Measurements from ENCODE around the gene ECM2.

The ECM2 gene

GRCh38 chr9:92486371-92486770, 49.4 kb downstream of the ECM2 start:
- TF ChIP-seq SIN3A (IDR thresholded peaks at IDR 0.05; ENCODE audit: borderline replicate concordance, insufficient read depth, low read length) (no peak), TAF1 (IDR thresholded peaks at IDR 0.05; ENCODE audit: borderline replicate concordance, insufficient read depth, low read length) (no peak), POLR2AphosphoS5 (IDR thresholded peaks at IDR 0.05; ENCODE audit: low read depth, low read length) (no peak), FOXP2 (optimal IDR thresholded peaks at IDR 0.05; ENCODE audit: borderline replicate concordance, extremely low read depth, extremely low read length, insufficient read depth) (no peak), REST (IDR thresholded peaks at IDR 0.05; ENCODE audit: insufficient read depth in 1 of 2, low read depth in 2 of 2, low read length in 2 of 2) (no peak)

GRCh38 chr9:92484563-92484962, 51.2 kb downstream of the ECM2 start:
- TF ChIP-seq FOXP2 (optimal IDR thresholded peaks at IDR 0.05; ENCODE audit: borderline replicate concordance, extremely low read depth, extremely low read length, insufficient read depth) = no peak
- no peak for TF ChIP-seq TAF1 (IDR thresholded peaks at IDR 0.05; ENCODE audit: borderline replicate concordance, insufficient read depth, low read length)
- TF ChIP-seq SIN3A (IDR thresholded peaks at IDR 0.05; ENCODE audit: borderline replicate concordance, insufficient read depth, low read length) = no peak
- no peak for TF ChIP-seq POLR2AphosphoS5 (IDR thresholded peaks at IDR 0.05; ENCODE audit: low read depth, low read length)
- TF ChIP-seq REST (IDR thresholded peaks at IDR 0.05; ENCODE audit: insufficient read depth in 1 of 2, low read depth in 2 of 2, low read length in 2 of 2) = no peak

- no peak for TF ChIP-seq REST (IDR thresholded peaks at IDR 0.05; ENCODE audit: insufficient read depth in 1 of 2, low read depth in 2 of 2, low read length in 2 of 2)
- no peak for TF ChIP-seq POLR2AphosphoS5 (IDR thresholded peaks at IDR 0.05; ENCODE audit: low read depth, low read length)
- no peak for TF ChIP-seq TAF1 (IDR thresholded peaks at IDR 0.05; ENCODE audit: borderline replicate concordance, insufficient read depth, low read length)
- TF ChIP-seq SIN3A (IDR thresholded peaks at IDR 0.05; ENCODE audit: borderline replicate concordance, insufficient read depth, low read length) = no peak
- TF ChIP-seq FOXP2 (optimal IDR thresholded peaks at IDR 0.05; ENCODE audit: borderline replicate concordance, extremely low read depth, extremely low read length, insufficient read depth) = no peak
Observed at GRCh38 chr9:92483627-92484545, 51.9 kb downstream of the ECM2 start.

DNA sequence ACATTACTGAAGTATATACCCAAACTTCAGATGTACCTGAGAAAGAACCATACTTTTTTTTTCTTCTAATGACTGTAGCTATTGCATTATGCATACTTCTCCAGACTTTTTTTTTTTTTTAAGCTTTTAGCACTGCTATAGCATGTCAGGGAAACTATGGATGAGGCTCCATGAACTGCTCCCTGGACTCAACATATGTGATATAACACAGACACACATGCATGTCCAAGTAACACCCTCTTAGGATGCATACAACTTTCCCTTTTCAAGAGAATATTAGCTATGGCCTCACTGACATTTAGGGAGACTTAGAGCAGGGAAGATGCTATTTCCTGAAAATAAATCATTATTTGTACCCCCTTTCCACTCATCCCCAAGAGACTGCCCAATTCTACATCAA, 53.0 kb downstream of the ECM2 start:
- TF ChIP-seq SIN3A (IDR thresholded peaks at IDR 0.05; ENCODE audit: borderline replicate concordance, insufficient read depth, low read length) (no peak), REST (IDR thresholded peaks at IDR 0.05; ENCODE audit: insufficient read depth in 1 of 2, low read depth in 2 of 2, low read length in 2 of 2) (no peak), TAF1 (IDR thresholded peaks at IDR 0.05; ENCODE audit: borderline replicate concordance, insufficient read depth, low read length) (no peak), POLR2AphosphoS5 (IDR thresholded peaks at IDR 0.05; ENCODE audit: low read depth, low read length) (no peak), FOXP2 (optimal IDR thresholded peaks at IDR 0.05; ENCODE audit: borderline replicate concordance, extremely low read depth, extremely low read length, insufficient read depth) (no peak)

Data from PFSK-1 (cell line).